ENCODE measurements around the gene NINL. TPM values are rescaled to one million over a fixed set of nuclear protein-coding genes. Genes with fewer than 3 reads are reported as not detected.

NINL gene
- total and polyA plus RNA-seq, 2 experiments from 2014 or later = 26.4 to 61.3 TPM

GRCh38 chr20:25466846-25467245 is 118.5 kb downstream of the NINL start:
- H3K36me3 ChIP-seq = peaks cover 37% of the 10 kb centered on the region

GRCh38 chr20:25465243-25466135 is 119.8 kb downstream of the NINL start:
- no peak for DNase-seq (ENCODE audit: low read depth in 1 of 2, low spot score in 1 of 2)
- Histone ChIP-seq H3K27me3 (no peaks in the 10 kb centered on the region), H3K36me3 (peaks cover 36% of the 10 kb centered on the region), H3K4me1 (ENCODE audit: low read depth) (no peaks in the 10 kb centered on the region), H3K4me3 (no peak overlapping the region), H3K27ac (no peak overlapping the region), H3K9me3 (ENCODE audit: low read depth) (no peaks in the 10 kb centered on the region)
- TF ChIP-seq, protein P1, sequence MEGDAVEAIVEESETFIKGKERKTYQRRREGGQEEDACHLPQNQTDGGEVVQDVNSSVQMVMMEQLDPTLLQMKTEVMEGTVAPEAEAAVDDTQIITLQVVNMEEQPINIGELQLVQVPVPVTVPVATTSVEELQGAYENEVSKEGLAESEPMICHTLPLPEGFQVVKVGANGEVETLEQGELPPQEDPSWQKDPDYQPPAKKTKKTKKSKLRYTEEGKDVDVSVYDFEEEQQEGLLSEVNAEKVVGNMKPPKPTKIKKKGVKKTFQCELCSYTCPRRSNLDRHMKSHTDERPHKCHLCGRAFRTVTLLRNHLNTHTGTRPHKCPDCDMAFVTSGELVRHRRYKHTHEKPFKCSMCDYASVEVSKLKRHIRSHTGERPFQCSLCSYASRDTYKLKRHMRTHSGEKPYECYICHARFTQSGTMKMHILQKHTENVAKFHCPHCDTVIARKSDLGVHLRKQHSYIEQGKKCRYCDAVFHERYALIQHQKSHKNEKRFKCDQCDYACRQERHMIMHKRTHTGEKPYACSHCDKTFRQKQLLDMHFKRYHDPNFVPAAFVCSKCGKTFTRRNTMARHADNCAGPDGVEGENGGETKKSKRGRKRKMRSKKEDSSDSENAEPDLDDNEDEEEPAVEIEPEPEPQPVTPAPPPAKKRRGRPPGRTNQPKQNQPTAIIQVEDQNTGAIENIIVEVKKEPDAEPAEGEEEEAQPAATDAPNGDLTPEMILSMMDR (IDR thresholded peaks at IDR 0.05; ENCODE audit: low read depth, low read length) = no peak

More at GRCh38 chr20:25466846-25467245, 118.5 kb downstream of the NINL start:
- Histone ChIP-seq H3K27ac (no peak overlapping the region), H3K4me3 (no peak overlapping the region), H3K27me3 (no peaks in the 10 kb centered on the region), H3K9me3 (ENCODE audit: low read depth) (no peaks in the 10 kb centered on the region), H3K4me1 (ENCODE audit: low read depth) (no peaks in the 10 kb centered on the region)
- TF ChIP-seq, protein P1 (IDR thresholded peaks at IDR 0.05; ENCODE audit: low read depth, low read length) = no peak
- DNase-seq (ENCODE audit: low read depth in 1 of 2, low spot score in 1 of 2) = no peak

DNA sequence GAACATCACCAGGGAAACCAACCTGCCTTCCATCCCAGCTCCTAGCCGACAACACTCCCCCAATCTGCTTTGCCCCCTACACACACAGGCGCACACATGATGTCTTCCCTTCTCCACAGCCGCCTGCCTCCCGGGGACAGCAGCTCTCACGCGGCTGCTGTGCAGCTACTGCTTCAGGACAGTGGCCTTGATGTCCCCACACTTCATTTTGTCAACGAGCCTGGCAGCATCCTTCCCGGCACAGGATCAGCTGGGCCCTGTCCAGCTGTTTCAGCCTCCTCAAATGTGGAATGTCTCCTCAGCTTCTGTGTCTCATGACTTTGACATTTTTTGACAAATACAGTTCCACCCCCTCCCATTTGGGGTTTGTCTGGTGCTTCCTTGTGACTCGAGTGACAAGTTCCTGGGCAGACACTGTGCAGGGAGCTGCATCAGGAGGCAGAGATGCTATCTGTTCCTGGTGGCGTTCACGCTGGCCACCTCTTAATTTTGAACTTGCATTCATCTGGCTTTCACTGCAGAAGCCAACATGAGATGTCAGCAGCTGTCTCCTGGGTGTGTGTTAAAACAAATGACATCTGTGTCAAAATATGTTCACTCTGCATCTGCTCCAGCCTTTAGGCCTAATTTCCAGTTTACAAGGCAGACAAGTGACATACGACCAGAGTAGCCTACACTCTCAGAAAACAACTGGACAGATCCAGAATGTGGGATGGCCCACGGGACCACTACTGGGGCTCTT is 120.7 kb downstream of the NINL start:
- Histone ChIP-seq H3K9me3 (ENCODE audit: low read depth) (no peaks in the 10 kb centered on the region), H3K4me1 (ENCODE audit: low read depth) (no peaks in the 10 kb centered on the region), H3K27ac (no peak overlapping the region), H3K36me3 (peaks cover 36% of the 10 kb centered on the region), H3K4me3 (no peak overlapping the region), H3K27me3 (no peaks in the 10 kb centered on the region)
- TF ChIP-seq, protein P1 (IDR thresholded peaks at IDR 0.05; ENCODE audit: low read depth, low read length) = no peak
- DNase-seq (ENCODE audit: low read depth in 1 of 2, low spot score in 1 of 2) = no peak

GRCh38 chr20:25461786-25462545 is 123.4 kb downstream of the NINL start:
- no peak for DNase-seq (ENCODE audit: low read depth in 1 of 2, low spot score in 1 of 2)
- TF ChIP-seq, protein P1 (IDR thresholded peaks at IDR 0.05; ENCODE audit: low read depth, low read length) = no peak
- Histone ChIP-seq H3K36me3 (peaks cover 34% of the 10 kb centered on the region), H3K9me3 (ENCODE audit: low read depth) (no peaks in the 10 kb centered on the region), H3K27ac (no peak overlapping the region), H3K4me1 (ENCODE audit: low read depth) (no peaks in the 10 kb centered on the region), H3K4me3 (no peak overlapping the region), H3K27me3 (no peaks in the 10 kb centered on the region)

- TF ChIP-seq, protein P1 (IDR thresholded peaks at IDR 0.05; ENCODE audit: low read depth, low read length) = no peak
- H3K36me3 ChIP-seq = peaks cover 32% of the 10 kb centered on the region
- H3K27me3 ChIP-seq = no peaks in the 10 kb centered on the region
- H3K27ac ChIP-seq = no peak overlapping the region
- H3K4me1 ChIP-seq (ENCODE audit: low read depth) = no peaks in the 10 kb centered on the region
- DNase-seq (ENCODE audit: low read depth in 1 of 2, low spot score in 1 of 2) = no peak
- no peak overlapping the region for H3K4me3 ChIP-seq
- no peaks in the 10 kb centered on the region for H3K9me3 ChIP-seq (ENCODE audit: low read depth)
These were observed 124.1 kb downstream of the NINL start for GRCh38 chr20:25461281-25461650.
